Caco-2 (cell line): ENCODE measurements around the gene VTN. TPM values are rescaled to one million over a fixed set of nuclear protein-coding genes. Genes with fewer than 3 reads are reported as not detected.

ENCODE experiments used
- BruUV-seq: library from RNA; stranded (reverse); fragments of 400-500 nt; replicated peaks from 2 replicates; lab custom pipeline; 2021; lab: Mats Ljungman, UMichigan
- CTCF ChIA-PET: fragments of 300-600 bp; sonication (Branson Sonifier 250); formaldehyde crosslinking; loops from one replicate; lab custom pipeline; 2022; ENCODE audit warnings: antibody characterized with exemption; lab: Charles Lee
- POLR2A ChIA-PET: fragments of 300-600 bp; sonication (Branson Sonifier 250); formaldehyde crosslinking; loops from one replicate; lab custom pipeline; 2022; ENCODE audit warnings: antibody characterized with exemption; lab: Charles Lee
- DNase-seq, 2 experiments: peaks; one replicate each; pipeline versions ENCODE4 v3.0.0 to v3.0.0-alpha.2; 2020 to 2022
- H3K27me3 ChIP-seq: replicated peaks from 2 replicates; pipeline ENCODE4 v1.6.0; 2011; ENCODE audit warnings: low read length; ENCODE audit not compliant: control insufficient read depth, insufficient read depth
- H3K36me3 ChIP-seq: 2 replicates; pipeline ENCODE4 v1.5.1; 2011; ENCODE audit warnings: low read length; ENCODE audit not compliant: control insufficient read depth, insufficient read depth
- H3K4me1 ChIP-seq: fragments of 250-450 bp; sonication (Bioruptor Pico); 2 replicates; pipeline ENCODE4 v1.5.1; 2020; ENCODE audit warnings: mild to moderate bottlenecking
- H3K4me3 ChIP-seq: 2 replicates; pipeline ENCODE4 v1.5.1; 2011; ENCODE audit warnings: low read depth, mild to moderate bottlenecking, control low read depth, low read length
- H3K9me3 ChIP-seq: fragments of 250-450 bp; sonication (Bioruptor Pico); 2 replicates; pipeline ENCODE4 v1.5.1; 2020; ENCODE audit warnings: mild to moderate bottlenecking, moderate library complexity
- H3K27ac Mint-ChIP-seq: one replicate; pipeline ENCODE4 v1.8.0; 2022; ENCODE audit warnings: mixed read lengths; ENCODE audit not compliant: unreplicated experiment
- H3K27me3 Mint-ChIP-seq: one replicate; pipeline ENCODE4 v1.8.0; 2022; ENCODE audit warnings: mixed read lengths; ENCODE audit not compliant: insufficient read depth, unreplicated experiment
- H3K36me3 Mint-ChIP-seq: one replicate; pipeline ENCODE4 v1.8.0; 2022; ENCODE audit warnings: mild to moderate bottlenecking, mixed read lengths; ENCODE audit not compliant: insufficient read depth, unreplicated experiment
- H3K4me1 Mint-ChIP-seq: one replicate; pipeline ENCODE4 v1.8.0; 2022; ENCODE audit warnings: low read depth, mixed read lengths; ENCODE audit not compliant: unreplicated experiment
- H3K4me3 Mint-ChIP-seq: one replicate; pipeline ENCODE4 v1.8.0; 2022; ENCODE audit warnings: mild to moderate bottlenecking, moderate library complexity, mixed read lengths; ENCODE audit not compliant: unreplicated experiment
- H3K9me3 Mint-ChIP-seq: one replicate; pipeline ENCODE4 v1.8.0; 2022; ENCODE audit warnings: mixed read lengths; ENCODE audit not compliant: unreplicated experiment
- CTCF ChIP-seq, 2 experiments: fragments of 200-600 bp in 1 of 2; IDR thresholded peaks; 1 replicate in 1 of 2; 2 replicates in 1 of 2; pipeline versions ENCODE4 v1.5.1 to v1.8.0; 2011 to 2022; ENCODE audit warnings: antibody characterized with exemption in 1 of 2, control low read depth in 1 of 2, inconsistent platforms in 1 of 2, low read depth in 1 of 2, low read length in 1 of 2, mild to moderate bottlenecking in 1 of 2, moderate library complexity in 1 of 2; ENCODE audit not compliant: insufficient read depth in 1 of 2, severe bottlenecking in 1 of 2, unreplicated experiment in 1 of 2
- intact Hi-C: fragments of 100-400 bp; cut with micrococcal nuclease; formaldehyde crosslinking; loops from one replicate; pipeline ENCODE4 v1.10.0; 2022; ENCODE audit not compliant: unreplicated experiment
- total RNA-seq: library from RNA; stranded (reverse); gene quantifications from 2 replicates; pipeline ENCODE4 v1.2.3, GENCODE V29; 2022

Gene VTN
- total RNA-seq, 1 experiment from 2014 or later, result 273 TPM

- POLR2A ChIA-PET, result no interaction called here
- H3K4me3 Mint-ChIP-seq, result peak overlapping the region; percentile 97
- H3K27ac Mint-ChIP-seq, result peak overlapping the region; percentile 98
- H3K27me3 Mint-ChIP-seq, result no peaks in the 10 kb centered on the region
- no TSS peak for BruUV-seq
- intact Hi-C loops, result loop anchor here (5.0 to 10.0 kb wide), 2 partner anchors 237 to 296 kb away; partner anchors contain the start of genes ALDOC, NLK and PIGS
- CTCF ChIA-PET, result no interaction called here
- H3K4me1 Mint-ChIP-seq, result peaks cover 27% of the 10 kb centered on the region
- H3K4me3 ChIP-seq, result no peak overlapping the region
- no peaks in the 10 kb centered on the region for H3K9me3 ChIP-seq
- peaks cover 12% of the 10 kb centered on the region for H3K36me3 ChIP-seq
- H3K9me3 Mint-ChIP-seq, result no peaks in the 10 kb centered on the region
- DNase-seq, result no peak
- peak in 1 of 2 experiments; percentile 29 for TF ChIP-seq CTCF (IDR thresholded peaks at IDR 0.05; ENCODE audit: insufficient read depth in 1 of 2, low read depth in 1 of 2, low read length in 1 of 2, severe bottlenecking in 1 of 2, unreplicated experiment in 1 of 2)
- peaks cover 83% of the 10 kb centered on the region for H3K36me3 Mint-ChIP-seq
- H3K27me3 ChIP-seq, result no peaks in the 10 kb centered on the region
- peaks cover 21% of the 10 kb centered on the region for H3K4me1 ChIP-seq
Observed at GRCh38 chr17:28338056-28338768, 31.9 kb downstream of the VTN start.

GRCh38 chr17:28335959-28336871, 33.9 kb downstream of the VTN start:
- Mint-ChIP-seq H3K27me3 (no peaks in the 10 kb centered on the region), H3K4me1 (peaks cover 33% of the 10 kb centered on the region), H3K9me3 (no peaks in the 10 kb centered on the region), H3K4me3 (peak overlapping the region; percentile 97), H3K36me3 (peaks cover 77% of the 10 kb centered on the region), H3K27ac (peak overlapping the region; percentile 98)
- BruUV-seq, result TSS peak; percentile 48
- CTCF ChIA-PET, result interaction anchor here (0.6 to 3.0 kb wide), 32 partner anchors 8 to 534 kb away, joined by 3 to 44 read pairs (median 5); partner anchors contain the start of genes PIGS, POLDIP2, SARM1 and TMEM97
- H3K36me3 ChIP-seq, result peaks cover 8% of the 10 kb centered on the region
- POLR2A ChIA-PET, result interaction anchor here (0.5 to 3.0 kb wide), 40 partner anchors 8 to 627 kb away, joined by 3 to 139 read pairs (median 6); partner anchors contain the start of genes ALDOC, PHF12, POLDIP2 and RPL23A
- no peaks in the 10 kb centered on the region for H3K27me3 ChIP-seq
- H3K9me3 ChIP-seq, result no peaks in the 10 kb centered on the region
- H3K4me3 ChIP-seq, result peak overlapping the region; percentile 74
- peaks cover 27% of the 10 kb centered on the region for H3K4me1 ChIP-seq
- peak; percentile 94 to 97 for DNase-seq
- TF ChIP-seq CTCF (IDR thresholded peaks at IDR 0.05; ENCODE audit: insufficient read depth in 1 of 2, low read depth in 1 of 2, low read length in 1 of 2, severe bottlenecking in 1 of 2, unreplicated experiment in 1 of 2), result no peak
- intact Hi-C loops, result loop anchor here (1.0 to 10.0 kb wide), 7 partner anchors 16 to 294 kb away; partner anchors contain the start of genes ALDOC, NLK, PIGS and POLDIP2
